Tibial nerve (tissue), 4 donors: ENCODE data around the gene RAPGEF6. TPM values are rescaled to one million over a fixed set of nuclear protein-coding genes. Genes with fewer than 3 reads are reported as not detected.

Source experiments
- DNase-seq, 2 donors: peaks; one replicate each; pipeline ENCODE4 v3.0.0-alpha.2; 2019; ENCODE audit warnings: low spot score in 2 of 2
- H3K27ac ChIP-seq, 4 donors: fragments of 200-600 bp; sonication (generic) in 3 of 4; one replicate each; pipeline ENCODE4 v1.5.1; 2017 to 2019; ENCODE audit warnings: mild to moderate bottlenecking in 1 of 4
- H3K27me3 ChIP-seq, 2 donors: fragments of 200-600 bp; sonication (generic) in 1 of 2; one replicate each; pipeline versions ENCODE4 v1.5.1 to v1.6.0; 2017 to 2019
- H3K36me3 ChIP-seq, 3 donors: fragments of 200-600 bp; sonication (generic); one replicate each; pipeline ENCODE4 v1.5.1; 2018 to 2019
- H3K4me1 ChIP-seq, 4 donors: fragments of 200-600 bp; sonication (generic) in 3 of 4; one replicate each; pipeline ENCODE4 v1.5.1; 2017 to 2019
- H3K4me3 ChIP-seq, 4 donors: fragments of 200-600 bp; sonication (generic) in 3 of 4; one replicate each; pipeline ENCODE4 v1.5.1; 2017 to 2019; ENCODE audit warnings: mild to moderate bottlenecking in 1 of 4, moderate library complexity in 1 of 4
- H3K9me3 ChIP-seq, 4 donors: fragments of 200-600 bp; sonication (generic) in 3 of 4; one replicate each; pipeline ENCODE4 v1.5.1; 2017 to 2019
- EP300 ChIP-seq, 2 donors: sonication (generic); formaldehyde crosslinking; IDR thresholded peaks; one replicate each; pipeline ENCODE4 v1.6.1; 2017; ENCODE audit warnings: antibody characterized with exemption in 2 of 2, mild to moderate bottlenecking in 1 of 2
- POLR2A ChIP-seq, 2 donors: fragments of 450-650 bp; IDR thresholded peaks; one replicate each; pipeline ENCODE4 v1.6.1; 2017; ENCODE audit warnings: antibody characterized with exemption in 2 of 2, mild to moderate bottlenecking in 2 of 2, moderate library complexity in 2 of 2
- WGBS, 2 donors: methylation state at CpG; one replicate each; pipeline ENCODE4 v1.1.5; 2018; 5-methylcytosine and 5-hydroxymethylcytosine counted together
- total RNA-seq, 4 donors: library from RNA; depleted of rRNA; stranded (reverse); fragments of >200 nt; gene quantifications; one replicate each; pipeline ENCODE4 v1.1.0, GENCODE V29; 2016
- TF ChIP-seq, protein P1 (sequence below), 5 experiments: fragments of 200-600 bp in 3 of 5; fragments of 450-650 bp in 2 of 5; sonication (generic) in 3 of 5; IDR thresholded peaks; one replicate each; pipeline ENCODE4 v1.5.1; 2016 to 2019; ENCODE audit warnings: antibody characterized with exemption in 5 of 5, mild to moderate bottlenecking in 3 of 5, moderate library complexity in 2 of 5

The RAPGEF6 gene
- total RNA-seq, 4 donors from 2014 or later: 25.1 to 36.4 (median 26.6) TPM

DNA sequence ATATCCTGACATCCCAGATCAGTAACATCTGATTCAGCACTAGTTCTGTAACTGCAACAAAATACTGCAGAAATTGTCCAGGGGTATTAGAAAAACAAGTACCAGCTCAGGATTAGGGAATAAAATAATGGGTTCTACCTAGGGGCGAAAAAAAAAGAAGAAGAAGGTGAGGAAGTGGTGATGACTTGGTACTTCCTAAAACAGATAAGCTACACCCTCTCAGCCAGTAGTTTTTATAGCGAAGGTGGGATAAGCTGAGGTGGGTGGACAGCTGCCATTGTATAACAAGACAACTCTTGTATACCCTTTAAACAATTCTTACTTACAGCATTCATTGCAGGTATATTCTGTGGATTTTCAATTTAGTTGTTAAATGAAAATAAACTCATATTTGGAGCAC is 19.1 kb downstream of the RAPGEF6 start:
- H3K27ac ChIP-seq: no peak overlapping the region
- no peaks in the 10 kb centered on the region for H3K36me3 ChIP-seq
- 82 to 96% methylated on average over 2 of the region's 2 CpGs for WGBS, 2 donors
- TF ChIP-seq POLR2A (IDR thresholded peaks at IDR 0.05): no peak
- TF ChIP-seq EP300 (IDR thresholded peaks at IDR 0.05): no peak
- TF ChIP-seq, protein P1, sequence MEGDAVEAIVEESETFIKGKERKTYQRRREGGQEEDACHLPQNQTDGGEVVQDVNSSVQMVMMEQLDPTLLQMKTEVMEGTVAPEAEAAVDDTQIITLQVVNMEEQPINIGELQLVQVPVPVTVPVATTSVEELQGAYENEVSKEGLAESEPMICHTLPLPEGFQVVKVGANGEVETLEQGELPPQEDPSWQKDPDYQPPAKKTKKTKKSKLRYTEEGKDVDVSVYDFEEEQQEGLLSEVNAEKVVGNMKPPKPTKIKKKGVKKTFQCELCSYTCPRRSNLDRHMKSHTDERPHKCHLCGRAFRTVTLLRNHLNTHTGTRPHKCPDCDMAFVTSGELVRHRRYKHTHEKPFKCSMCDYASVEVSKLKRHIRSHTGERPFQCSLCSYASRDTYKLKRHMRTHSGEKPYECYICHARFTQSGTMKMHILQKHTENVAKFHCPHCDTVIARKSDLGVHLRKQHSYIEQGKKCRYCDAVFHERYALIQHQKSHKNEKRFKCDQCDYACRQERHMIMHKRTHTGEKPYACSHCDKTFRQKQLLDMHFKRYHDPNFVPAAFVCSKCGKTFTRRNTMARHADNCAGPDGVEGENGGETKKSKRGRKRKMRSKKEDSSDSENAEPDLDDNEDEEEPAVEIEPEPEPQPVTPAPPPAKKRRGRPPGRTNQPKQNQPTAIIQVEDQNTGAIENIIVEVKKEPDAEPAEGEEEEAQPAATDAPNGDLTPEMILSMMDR (IDR thresholded peaks at IDR 0.05): no peak
- H3K9me3 ChIP-seq: no peaks in the 10 kb centered on the region
- H3K27me3 ChIP-seq: no peaks in the 10 kb centered on the region
- H3K4me1 ChIP-seq: peaks cover 0 to 26% (median 5%) of the 10 kb centered on the region in 4 donors
- H3K4me3 ChIP-seq: no peak overlapping the region
- DNase-seq: no peak

DNA sequence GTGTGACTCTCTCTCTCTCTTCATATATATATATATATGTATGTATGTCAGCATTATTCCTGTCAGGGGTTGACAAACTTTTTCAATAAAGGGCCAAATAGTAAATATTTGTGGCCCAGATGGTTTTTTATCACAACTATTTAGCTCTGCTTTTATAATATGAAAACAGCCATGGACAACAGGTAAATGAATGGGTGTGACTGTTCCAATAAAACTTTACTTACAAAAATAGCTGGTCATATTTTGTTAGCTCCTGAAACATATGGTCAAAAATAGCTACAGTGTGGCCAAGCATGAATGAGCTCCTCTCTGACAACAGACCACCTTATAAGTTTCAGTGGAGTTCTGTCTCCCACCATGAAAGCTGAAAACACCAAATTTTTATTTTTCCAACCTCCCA is 21.6 kb downstream of the RAPGEF6 start:
- DNase-seq: no peak
- H3K4me3 ChIP-seq: no peak overlapping the region
- no peaks in the 10 kb centered on the region for H3K27me3 ChIP-seq
- H3K27ac ChIP-seq: no peak overlapping the region
- H3K9me3 ChIP-seq: no peaks in the 10 kb centered on the region
- H3K4me1 ChIP-seq: peaks cover 0 to 17% (median 4%) of the 10 kb centered on the region in 4 donors
- no peak for TF ChIP-seq POLR2A (IDR thresholded peaks at IDR 0.05)
- H3K36me3 ChIP-seq: no peaks in the 10 kb centered on the region

DNA sequence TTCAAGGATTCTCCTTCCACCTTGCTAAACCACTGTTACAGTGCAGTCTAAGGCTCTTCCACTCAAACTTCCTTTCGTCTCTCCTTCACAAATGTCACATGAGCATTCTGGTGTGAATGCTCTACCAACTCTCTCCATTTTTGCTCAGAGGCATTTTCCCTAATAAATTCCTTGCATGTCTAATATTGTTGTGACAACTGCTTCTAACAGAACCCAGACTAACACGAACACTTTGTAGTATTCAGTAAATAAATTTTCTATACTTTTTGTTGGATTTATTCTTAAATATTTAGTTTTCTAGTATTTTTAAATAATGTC is 24.0 kb downstream of the RAPGEF6 start:
- peaks cover 0 to 24% (median 4%) of the 10 kb centered on the region in 4 donors for H3K4me1 ChIP-seq

DNA sequence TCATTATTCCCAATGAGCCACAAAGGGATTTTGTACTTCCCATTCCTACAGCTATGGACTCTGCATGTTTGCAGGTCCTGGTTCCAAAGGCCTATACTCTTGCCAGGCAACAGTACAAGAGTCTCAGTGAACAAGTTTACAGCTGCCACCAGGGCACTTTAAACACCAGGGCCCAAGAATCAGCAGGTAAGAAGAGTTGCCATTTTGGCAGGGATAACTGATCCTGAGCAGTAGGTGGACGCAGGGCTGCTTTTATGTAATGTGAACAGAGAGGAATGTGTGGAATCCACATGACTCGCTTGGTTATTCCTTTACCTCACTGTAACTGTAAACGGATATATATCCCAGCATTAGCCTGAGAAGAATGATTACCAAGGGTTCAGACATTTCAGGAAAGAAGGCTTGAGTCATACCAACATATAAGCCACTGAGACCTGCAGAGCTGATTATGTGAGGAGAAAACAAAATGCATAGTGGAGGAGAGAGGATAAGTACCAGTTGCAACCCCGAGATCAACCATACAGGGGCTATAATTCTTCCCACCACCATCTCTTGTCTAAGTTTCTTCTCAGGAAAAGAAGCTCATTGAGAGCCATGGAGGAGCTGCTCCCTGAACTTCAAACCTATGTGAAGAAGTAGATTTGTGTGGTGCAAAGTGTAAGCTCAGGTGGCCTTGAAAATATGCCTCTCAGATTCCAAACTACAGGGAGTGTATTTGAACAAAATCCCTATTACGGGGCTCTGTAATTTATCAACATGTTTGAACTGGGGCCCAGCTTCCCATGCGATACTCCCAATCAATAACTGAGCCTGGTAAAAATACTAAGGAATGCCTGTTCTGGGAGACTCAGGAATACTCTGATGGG is 24.6 kb downstream of the RAPGEF6 start:
- no peaks in the 10 kb centered on the region for H3K36me3 ChIP-seq
- no peak for DNase-seq
- no peaks in the 10 kb centered on the region for H3K27me3 ChIP-seq
- peaks cover 0 to 21% (median 4%) of the 10 kb centered on the region in 4 donors for H3K4me1 ChIP-seq
- no peak for TF ChIP-seq POLR2A (IDR thresholded peaks at IDR 0.05)
- TF ChIP-seq EP300 (IDR thresholded peaks at IDR 0.05): no peak
- TF ChIP-seq, protein P1 (IDR thresholded peaks at IDR 0.05): no peak
- H3K9me3 ChIP-seq: no peaks in the 10 kb centered on the region
- 78 to 80% methylated on average over 6 of the region's 6 CpGs for WGBS, 2 donors
- H3K4me3 ChIP-seq: no peak overlapping the region
- no peak overlapping the region for H3K27ac ChIP-seq

More for the DNA sequence above, 24.0 kb downstream of the RAPGEF6 start:
- Histone ChIP-seq H3K4me3 (no peak overlapping the region), H3K27me3 (no peaks in the 10 kb centered on the region), H3K9me3 (no peaks in the 10 kb centered on the region), H3K36me3 (no peaks in the 10 kb centered on the region), H3K27ac (no peak overlapping the region)
- TF ChIP-seq, protein P1 (IDR thresholded peaks at IDR 0.05): no peak
- TF ChIP-seq EP300 (IDR thresholded peaks at IDR 0.05) (no peak), POLR2A (IDR thresholded peaks at IDR 0.05) (no peak)
- DNase-seq: no peak
- 89 to 98% methylated on average over 2 of the region's 2 CpGs for WGBS, 2 donors

DNA sequence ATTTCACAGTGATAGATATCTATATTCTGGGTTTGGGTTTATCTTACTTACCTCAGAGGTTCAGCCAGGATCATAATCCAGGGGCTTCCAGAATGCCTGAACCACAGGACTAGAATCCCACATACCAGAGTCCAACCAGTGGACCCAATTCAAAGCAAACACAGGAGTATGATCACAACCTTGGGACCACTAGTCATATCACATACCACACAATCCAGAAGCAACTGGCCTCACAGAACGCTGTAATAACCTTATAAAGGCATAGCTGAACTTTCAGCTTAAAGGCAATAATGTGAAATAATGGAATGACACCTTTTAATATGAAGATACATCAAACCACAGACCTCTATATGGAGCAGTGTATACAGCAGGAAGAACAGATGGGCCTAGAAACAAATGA is 25.3 kb downstream of the RAPGEF6 start:
- WGBS, 2 donors: 90 to 91% methylated on average over 1 of the region's 1 CpG
- no peak for DNase-seq
- no peaks in the 10 kb centered on the region for H3K36me3 ChIP-seq
- H3K4me1 ChIP-seq: peaks cover 0 to 20% (median 4%) of the 10 kb centered on the region in 4 donors
- no peak overlapping the region for H3K27ac ChIP-seq
- TF ChIP-seq EP300 (IDR thresholded peaks at IDR 0.05) (no peak), POLR2A (IDR thresholded peaks at IDR 0.05) (no peak)
- TF ChIP-seq, protein P1 (IDR thresholded peaks at IDR 0.05): no peak
- H3K4me3 ChIP-seq: no peak overlapping the region
- H3K9me3 ChIP-seq: no peaks in the 10 kb centered on the region
- no peaks in the 10 kb centered on the region for H3K27me3 ChIP-seq
